HepG2 (cell line): ENCODE data around the gene BCAM. TPM values are rescaled to one million over a fixed set of nuclear protein-coding genes. Genes with fewer than 3 reads are reported as not detected.

Experiments
- CHD4 ChIP-seq: fragments of 200-600 bp; sonication (generic); IDR thresholded peaks from 2 replicates; pipeline ENCODE4 v1.7.0; 2017; ENCODE audit warnings: mild to moderate bottlenecking, low read length, borderline replicate concordance
- FOSL1 ChIP-seq: sonication (generic); formaldehyde crosslinking; IDR thresholded peaks from 2 replicates; pipeline ENCODE4 v1.9.0; 2021; ENCODE audit warnings: missing genetic modification reagents, borderline replicate concordance
- FOSL2 ChIP-seq: sonication (generic); formaldehyde crosslinking; IDR thresholded peaks from 2 replicates; pipeline ENCODE4 v1.4.0; 2020; ENCODE audit warnings: missing genetic modification reagents
- GABPA ChIP-seq, 2 experiments: IDR thresholded peaks; 2 replicates each; pipeline ENCODE4 v1.6.1; 2011 to 2016; ENCODE audit warnings: low read depth in 2 of 2, low read length in 1 of 2, missing biosample characterization in 1 of 2, missing genetic modification characterization in 1 of 2
- GPN1 ChIP-seq: sonication (generic); formaldehyde crosslinking; IDR thresholded peaks from 2 replicates; pipeline ENCODE4 v1.5.1; 2020; ENCODE audit warnings: missing genetic modification reagents, borderline replicate concordance
- HNF4A ChIP-seq: sonication (generic); formaldehyde crosslinking; IDR thresholded peaks from 2 replicates; pipeline ENCODE4 v1.4.0; 2020; ENCODE audit warnings: missing genetic modification reagents
- HNRNPLL ChIP-seq: fragments of 200-400 bp; formaldehyde crosslinking; IDR thresholded peaks from 2 replicates; pipeline ENCODE4 v1.6.1; 2017; ENCODE audit warnings: mild to moderate bottlenecking, low read depth, low read length; ENCODE audit not compliant: poor library complexity, severe bottlenecking
- KAT8 ChIP-seq: IDR thresholded peaks from 2 replicates; pipeline ENCODE4 v1.6.1; 2016; ENCODE audit warnings: missing genetic modification reagents, missing compliant biosample characterization
- NR2C2 ChIP-seq: sonication (generic); formaldehyde crosslinking; IDR thresholded peaks from 2 replicates; pipeline ENCODE4 v1.4.0; 2020; ENCODE audit warnings: missing genetic modification reagents, mild to moderate bottlenecking, moderate library complexity, borderline replicate concordance
- POLR2AphosphoS5 ChIP-seq: IDR thresholded peaks from 2 replicates; pipeline ENCODE4 v1.6.1; 2012; ENCODE audit warnings: low read depth, low read length
- PRPF4 ChIP-seq: fragments of 200-400 bp; formaldehyde crosslinking; IDR thresholded peaks from 2 replicates; pipeline ENCODE4 v1.6.1; 2016; ENCODE audit warnings: low read length, low read depth; ENCODE audit not compliant: poor library complexity, severe bottlenecking
- ZBTB3 ChIP-seq: sonication (generic); formaldehyde crosslinking; IDR thresholded peaks from 2 replicates; pipeline ENCODE4 v1.4.0; 2020; ENCODE audit warnings: low read depth, mild to moderate bottlenecking, moderate library complexity, missing genetic modification reagents, borderline replicate concordance
- ZBTB38 ChIP-seq: sonication (generic); formaldehyde crosslinking; IDR thresholded peaks from 2 replicates; pipeline ENCODE4 v1.5.1; 2020; ENCODE audit warnings: mild to moderate bottlenecking, missing genetic modification reagents
- ZNF101 ChIP-seq: sonication (generic); formaldehyde crosslinking; IDR thresholded peaks from 2 replicates; pipeline ENCODE4 v1.4.0; 2020; ENCODE audit warnings: mild to moderate bottlenecking, low read depth, missing genetic modification reagents, borderline replicate concordance
- ZNF614 ChIP-seq: IDR thresholded peaks from 2 replicates; pipeline ENCODE4 v1.6.1; 2018; ENCODE audit warnings: missing biosample characterization, missing genetic modification reagents, inconsistent platforms, borderline replicate concordance
- polyA plus RNA-seq, 8 experiments: library from polyadenylated mRNA; depleted of rRNA in 3 of 8; stranded (reverse) in 7 of 8; unstranded in 1 of 8; fragments of >200 nt; fragmentation: Illumina TruSeq in 4 of 8; extraction: Trizol in 4 of 8; gene quantifications; 2 replicates each; pipeline versions ENCODE4 v1.2.1 to v1.2.3, GENCODE V29; 2011 to 2016; ENCODE audit warnings: low read depth in 4 of 8, missing spikeins in 1 of 8, mixed read lengths in 1 of 8; ENCODE audit not compliant: insufficient read depth in 1 of 8
- total RNA-seq, 5 experiments: library from RNA; depleted of rRNA; stranded (reverse); fragments of >200 nt; fragmentation: Illumina TruSeq; extraction: Trizol; gene quantifications; 2 replicates each; pipeline ENCODE4 v1.2.3, GENCODE V29; 2016; ENCODE audit warnings: low read depth in 1 of 5
- TF ChIP-seq, protein P1 (sequence below): sonication (generic); formaldehyde crosslinking; IDR thresholded peaks from 2 replicates; pipeline ENCODE4 v1.5.0; 2020; ENCODE audit warnings: mild to moderate bottlenecking, missing genetic modification reagents, borderline replicate concordance
- TF ChIP-seq, protein P2 (sequence below): sonication (generic); formaldehyde crosslinking; IDR thresholded peaks from 2 replicates; pipeline ENCODE4 v1.4.0; 2020; ENCODE audit warnings: mild to moderate bottlenecking, low read depth, missing genetic modification reagents
- TF ChIP-seq, protein P3 (sequence below): sonication (generic); formaldehyde crosslinking; IDR thresholded peaks from 2 replicates; pipeline ENCODE4 v1.4.0; 2020; ENCODE audit warnings: missing genetic modification reagents, borderline replicate concordance
- TF ChIP-seq, protein P4 (sequence below): sonication (generic); formaldehyde crosslinking; IDR thresholded peaks from 2 replicates; pipeline ENCODE4 v1.4.0; 2020; ENCODE audit warnings: mild to moderate bottlenecking, missing genetic modification reagents
- TF ChIP-seq, protein P5 (sequence below): sonication (generic); formaldehyde crosslinking; IDR thresholded peaks from 2 replicates; pipeline ENCODE4 v1.5.1; 2020; ENCODE audit warnings: mild to moderate bottlenecking, moderate library complexity, missing genetic modification reagents
- TF ChIP-seq, protein P6 (sequence below): sonication (generic); formaldehyde crosslinking; IDR thresholded peaks from 2 replicates; pipeline ENCODE4 v1.4.0; 2020; ENCODE audit warnings: missing genetic modification reagents; ENCODE audit errors: not compliant biosample characterization

The BCAM gene
- total and polyA plus RNA-seq, 2 of the 13 experiments (the other 11 are each of a cell fraction or from before 2014, with no cell fraction given), result 51.2 to 62.7 TPM

DNA sequence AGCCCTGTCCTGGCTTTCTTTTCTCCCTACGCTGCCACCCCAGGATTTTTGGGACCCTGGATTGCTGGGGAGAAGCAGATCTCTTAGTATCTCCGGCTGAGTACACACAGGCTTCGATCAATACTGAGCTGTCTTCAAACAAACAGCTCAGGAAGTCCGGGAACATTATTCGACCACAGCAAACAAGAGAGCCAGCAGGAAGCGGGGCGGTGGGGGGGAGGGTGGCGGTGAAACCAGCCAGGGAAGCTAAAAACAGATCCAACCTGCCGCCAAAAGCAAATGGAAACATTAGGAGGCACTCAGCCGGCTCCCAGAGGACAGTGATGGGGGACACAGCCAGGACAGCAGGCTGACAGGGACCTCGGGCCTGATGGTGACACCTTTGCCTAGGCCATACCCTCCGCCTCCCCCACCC lies 12.2 kb upstream of the BCAM start (continued):
- TF ChIP-seq, protein P1, sequence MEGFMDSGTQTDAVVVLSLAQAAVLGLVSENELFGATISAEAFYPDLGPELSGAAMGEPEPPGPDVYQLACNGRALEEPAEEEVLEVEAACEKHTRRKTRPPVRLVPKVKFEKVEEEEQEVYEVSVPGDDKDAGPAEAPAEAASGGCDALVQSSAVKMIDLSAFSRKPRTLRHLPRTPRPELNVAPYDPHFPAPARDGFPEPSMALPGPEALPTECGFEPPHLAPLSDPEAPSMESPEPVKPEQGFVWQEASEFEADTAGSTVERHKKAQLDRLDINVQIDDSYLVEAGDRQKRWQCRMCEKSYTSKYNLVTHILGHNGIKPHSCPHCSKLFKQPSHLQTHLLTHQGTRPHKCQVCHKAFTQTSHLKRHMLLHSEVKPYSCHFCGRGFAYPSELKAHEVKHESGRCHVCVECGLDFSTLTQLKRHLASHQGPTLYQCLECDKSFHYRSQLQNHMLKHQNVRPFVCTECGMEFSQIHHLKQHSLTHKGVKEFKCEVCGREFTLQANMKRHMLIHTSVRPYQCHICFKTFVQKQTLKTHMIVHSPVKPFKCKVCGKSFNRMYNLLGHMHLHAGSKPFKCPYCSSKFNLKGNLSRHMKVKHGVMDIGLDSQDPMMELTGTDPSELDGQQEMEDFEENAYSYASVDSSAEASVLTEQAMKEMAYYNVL, result peak; percentile 51; the same call in 1 of the 2 replicates
- TF ChIP-seq FOSL2 (CRISPR knock-in tag) (peak; percentile 68), CHD4 (0 out of 2 replicates have a peak, but pooled peaks have one; percentile 7), HNRNPLL (no peak), GABPA (IDR thresholded peaks at IDR 0.05; ENCODE audit: low read depth, low read length) (no peak), GABPA (CRISPR knock-in tag; IDR thresholded peaks at IDR 0.05; ENCODE audit: low read depth) (peak; percentile 74), POLR2AphosphoS5 (no peak), ZNF101 (CRISPR knock-in tag) (no peak), ZNF614 (CRISPR knock-in tag) (0 out of 2 replicates have a peak, but pooled peaks have one; percentile 32), FOSL1 (CRISPR knock-in tag) (no peak), ZBTB3 (CRISPR knock-in tag) (no peak), NR2C2 (CRISPR knock-in tag) (no peak), GPN1 (CRISPR knock-in tag) (no peak), PRPF4 (peak; percentile 46), KAT8 (CRISPR knock-in tag) (peak; percentile 58), ZBTB38 (CRISPR knock-in tag) (no peak), HNF4A (CRISPR knock-in tag) (peak; percentile 70)
- TF ChIP-seq, protein P2, sequence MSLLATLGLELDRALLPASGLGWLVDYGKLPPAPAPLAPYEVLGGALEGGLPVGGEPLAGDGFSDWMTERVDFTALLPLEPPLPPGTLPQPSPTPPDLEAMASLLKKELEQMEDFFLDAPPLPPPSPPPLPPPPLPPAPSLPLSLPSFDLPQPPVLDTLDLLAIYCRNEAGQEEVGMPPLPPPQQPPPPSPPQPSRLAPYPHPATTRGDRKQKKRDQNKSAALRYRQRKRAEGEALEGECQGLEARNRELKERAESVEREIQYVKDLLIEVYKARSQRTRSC (CRISPR knock-in tag), result no peak
- TF ChIP-seq, protein P3, sequence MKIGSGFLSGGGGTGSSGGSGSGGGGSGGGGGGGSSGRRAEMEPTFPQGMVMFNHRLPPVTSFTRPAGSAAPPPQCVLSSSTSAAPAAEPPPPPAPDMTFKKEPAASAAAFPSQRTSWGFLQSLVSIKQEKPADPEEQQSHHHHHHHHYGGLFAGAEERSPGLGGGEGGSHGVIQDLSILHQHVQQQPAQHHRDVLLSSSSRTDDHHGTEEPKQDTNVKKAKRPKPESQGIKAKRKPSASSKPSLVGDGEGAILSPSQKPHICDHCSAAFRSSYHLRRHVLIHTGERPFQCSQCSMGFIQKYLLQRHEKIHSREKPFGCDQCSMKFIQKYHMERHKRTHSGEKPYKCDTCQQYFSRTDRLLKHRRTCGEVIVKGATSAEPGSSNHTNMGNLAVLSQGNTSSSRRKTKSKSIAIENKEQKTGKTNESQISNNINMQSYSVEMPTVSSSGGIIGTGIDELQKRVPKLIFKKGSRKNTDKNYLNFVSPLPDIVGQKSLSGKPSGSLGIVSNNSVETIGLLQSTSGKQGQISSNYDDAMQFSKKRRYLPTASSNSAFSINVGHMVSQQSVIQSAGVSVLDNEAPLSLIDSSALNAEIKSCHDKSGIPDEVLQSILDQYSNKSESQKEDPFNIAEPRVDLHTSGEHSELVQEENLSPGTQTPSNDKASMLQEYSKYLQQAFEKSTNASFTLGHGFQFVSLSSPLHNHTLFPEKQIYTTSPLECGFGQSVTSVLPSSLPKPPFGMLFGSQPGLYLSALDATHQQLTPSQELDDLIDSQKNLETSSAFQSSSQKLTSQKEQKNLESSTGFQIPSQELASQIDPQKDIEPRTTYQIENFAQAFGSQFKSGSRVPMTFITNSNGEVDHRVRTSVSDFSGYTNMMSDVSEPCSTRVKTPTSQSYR, result peak; percentile 95
- TF ChIP-seq, protein P4, sequence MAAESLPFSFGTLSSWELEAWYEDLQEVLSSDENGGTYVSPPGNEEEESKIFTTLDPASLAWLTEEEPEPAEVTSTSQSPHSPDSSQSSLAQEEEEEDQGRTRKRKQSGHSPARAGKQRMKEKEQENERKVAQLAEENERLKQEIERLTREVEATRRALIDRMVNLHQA, result no peak
- TF ChIP-seq, protein P5, sequence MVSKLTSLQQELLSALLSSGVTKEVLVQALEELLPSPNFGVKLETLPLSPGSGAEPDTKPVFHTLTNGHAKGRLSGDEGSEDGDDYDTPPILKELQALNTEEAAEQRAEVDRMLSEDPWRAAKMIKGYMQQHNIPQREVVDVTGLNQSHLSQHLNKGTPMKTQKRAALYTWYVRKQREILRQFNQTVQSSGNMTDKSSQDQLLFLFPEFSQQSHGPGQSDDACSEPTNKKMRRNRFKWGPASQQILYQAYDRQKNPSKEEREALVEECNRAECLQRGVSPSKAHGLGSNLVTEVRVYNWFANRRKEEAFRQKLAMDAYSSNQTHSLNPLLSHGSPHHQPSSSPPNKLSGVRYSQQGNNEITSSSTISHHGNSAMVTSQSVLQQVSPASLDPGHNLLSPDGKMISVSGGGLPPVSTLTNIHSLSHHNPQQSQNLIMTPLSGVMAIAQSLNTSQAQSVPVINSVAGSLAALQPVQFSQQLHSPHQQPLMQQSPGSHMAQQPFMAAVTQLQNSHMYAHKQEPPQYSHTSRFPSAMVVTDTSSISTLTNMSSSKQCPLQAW (CRISPR knock-in tag), result no peak
- TF ChIP-seq, protein P6, sequence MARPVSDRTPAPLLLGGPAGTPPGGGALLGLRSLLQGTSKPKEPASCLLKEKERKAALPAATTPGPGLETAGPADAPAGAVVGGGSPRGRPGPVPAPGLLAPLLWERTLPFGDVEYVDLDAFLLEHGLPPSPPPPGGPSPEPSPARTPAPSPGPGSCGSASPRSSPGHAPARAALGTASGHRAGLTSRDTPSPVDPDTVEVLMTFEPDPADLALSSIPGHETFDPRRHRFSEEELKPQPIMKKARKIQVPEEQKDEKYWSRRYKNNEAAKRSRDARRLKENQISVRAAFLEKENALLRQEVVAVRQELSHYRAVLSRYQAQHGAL, result no peak
